ENCODE measurements around the gene SLC27A4.

- TF ChIP-seq L3MBTL2 (conservative IDR thresholded peaks at IDR 0.05): no peak
- TF ChIP-seq FOXM1 (IDR thresholded peaks at IDR 0.05; ENCODE audit: borderline replicate concordance): no peak
- TF ChIP-seq SP1 (IDR thresholded peaks at IDR 0.05): no peak
- no peak for TF ChIP-seq BHLHE40 (IDR thresholded peaks at IDR 0.05; ENCODE audit: borderline replicate concordance)
- no peak for TF ChIP-seq ELF4 (IDR thresholded peaks at IDR 0.05)
- no peak for TF ChIP-seq ZNF384 (IDR thresholded peaks at IDR 0.05)
- no peak for TF ChIP-seq NFRKB (IDR thresholded peaks at IDR 0.05)
- TF ChIP-seq CTBP1 (IDR thresholded peaks at IDR 0.05; ENCODE audit: borderline replicate concordance): no peak
- TF ChIP-seq SUZ12 (IDR thresholded peaks at IDR 0.05): no peak
- no peak for TF ChIP-seq ARNT (IDR thresholded peaks at IDR 0.05)
- no peak for TF ChIP-seq FOXK2 (IDR thresholded peaks at IDR 0.05)
- TF ChIP-seq LEF1 (IDR thresholded peaks at IDR 0.05; ENCODE audit: borderline replicate concordance): no peak
- no peak for TF ChIP-seq TARDBP (IDR thresholded peaks at IDR 0.05)
Observed at GRCh38 chr9:128365525-128365924, 25.2 kb downstream of the SLC27A4 start.

Data from HEK293T (cell line).